IPS-11a (cell line): Measurements from ENCODE around the gene ATXN2.

Experiments used
- H3K4me3 ChIP-seq: one replicate; pipeline ENCODE4 v1.5.1; 2013; ENCODE audit warnings: low read depth, low read length, control low read depth

ATXN2 gene

DNA sequence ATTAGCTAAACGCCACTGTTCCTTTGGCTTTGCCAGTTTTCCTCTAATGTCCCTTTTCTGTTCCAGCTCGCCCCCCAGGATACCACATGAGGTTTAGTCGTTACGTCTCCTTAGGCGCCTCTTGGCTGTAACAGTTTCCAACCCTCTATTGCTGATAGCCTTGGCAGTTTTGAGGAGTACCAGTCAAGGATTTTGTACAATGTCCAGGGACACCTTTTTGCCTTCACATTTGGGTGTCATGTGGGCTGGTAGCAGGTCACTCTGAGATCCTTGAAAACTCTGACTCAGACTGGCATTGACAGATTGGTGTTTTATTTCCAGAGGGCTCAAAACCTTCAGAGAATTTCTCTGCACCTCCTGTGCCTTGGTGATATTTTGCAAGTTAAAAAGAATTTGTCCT, 179.3 kb downstream of the ATXN2 start:
- no peak overlapping the region for H3K4me3 ChIP-seq

DNA sequence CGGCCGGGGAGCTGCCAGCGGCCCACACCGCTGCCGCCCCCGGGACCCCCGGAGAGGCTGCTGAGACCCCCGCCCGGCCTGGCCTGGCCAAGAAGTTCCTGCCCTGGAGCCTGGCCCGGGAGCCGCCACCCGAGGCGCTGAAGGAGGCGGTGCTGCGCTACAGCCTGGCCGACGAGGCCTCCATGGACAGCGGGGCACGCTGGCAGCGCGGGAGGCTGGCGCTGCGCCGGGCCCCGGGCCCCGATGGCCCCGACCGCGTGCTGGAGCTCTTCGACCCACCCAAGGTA, 180.6 kb downstream of the ATXN2 start:
- H3K4me3 ChIP-seq = no peak overlapping the region

DNA sequence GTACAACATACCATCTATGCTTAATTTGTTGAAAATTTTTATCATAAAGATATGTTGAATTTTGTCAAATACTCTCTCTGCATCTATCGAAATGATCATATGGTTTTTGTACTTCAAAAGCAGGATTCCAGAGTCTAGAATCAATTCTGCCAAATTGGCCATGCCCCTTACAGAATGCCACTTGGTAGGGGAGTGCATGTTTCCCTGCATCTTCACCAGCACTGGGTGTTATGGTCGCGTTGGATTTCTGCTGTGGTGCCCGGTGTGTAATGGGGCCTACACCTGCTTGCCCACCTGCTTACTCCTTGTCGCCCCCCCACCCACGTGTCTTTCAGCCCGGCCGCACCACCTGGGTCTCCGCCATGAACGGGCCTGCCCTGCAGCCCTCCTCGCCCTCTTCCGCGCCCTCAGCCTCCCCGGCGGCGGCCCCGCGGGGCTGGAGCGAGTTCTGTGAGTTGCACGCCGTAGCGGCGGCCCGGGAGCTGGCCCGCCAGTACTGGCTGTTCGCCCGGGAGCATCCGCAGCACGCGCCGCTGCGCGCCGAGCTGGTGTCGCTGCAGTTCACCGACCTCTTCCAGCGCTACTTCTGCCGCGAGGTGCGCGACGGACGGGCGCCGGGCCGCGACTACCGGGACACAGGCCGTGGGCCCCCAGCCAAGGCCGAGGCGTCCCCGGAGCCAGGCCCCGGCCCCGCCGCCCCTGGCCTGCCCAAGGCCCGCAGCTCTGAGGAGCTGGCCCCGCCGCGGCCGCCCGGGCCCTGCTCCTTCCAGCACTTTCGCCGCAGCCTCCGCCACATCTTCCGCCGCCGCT, 181.1 kb downstream of the ATXN2 start:
- no peak overlapping the region for H3K4me3 ChIP-seq

DNA sequence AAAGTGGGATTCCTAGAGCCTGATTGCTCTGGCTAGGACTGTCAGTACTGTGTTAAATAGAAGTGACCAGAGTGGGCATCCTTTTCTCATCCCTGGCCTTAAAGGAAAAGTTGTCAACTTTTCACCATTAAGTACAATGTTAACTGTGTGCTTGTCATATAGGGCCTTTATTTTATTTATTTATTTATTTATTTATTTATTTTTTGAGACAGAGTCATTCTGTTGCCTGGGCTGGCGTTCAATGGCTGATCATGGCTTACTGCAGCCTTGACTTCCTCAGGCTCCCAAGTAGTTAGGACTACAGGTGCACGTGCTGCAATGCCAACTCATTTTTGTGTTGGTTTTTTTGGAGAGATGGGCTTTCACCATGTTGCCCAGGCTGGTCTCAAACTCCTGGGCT, 181.8 kb downstream of the ATXN2 start:
- no peak overlapping the region for H3K4me3 ChIP-seq

DNA sequence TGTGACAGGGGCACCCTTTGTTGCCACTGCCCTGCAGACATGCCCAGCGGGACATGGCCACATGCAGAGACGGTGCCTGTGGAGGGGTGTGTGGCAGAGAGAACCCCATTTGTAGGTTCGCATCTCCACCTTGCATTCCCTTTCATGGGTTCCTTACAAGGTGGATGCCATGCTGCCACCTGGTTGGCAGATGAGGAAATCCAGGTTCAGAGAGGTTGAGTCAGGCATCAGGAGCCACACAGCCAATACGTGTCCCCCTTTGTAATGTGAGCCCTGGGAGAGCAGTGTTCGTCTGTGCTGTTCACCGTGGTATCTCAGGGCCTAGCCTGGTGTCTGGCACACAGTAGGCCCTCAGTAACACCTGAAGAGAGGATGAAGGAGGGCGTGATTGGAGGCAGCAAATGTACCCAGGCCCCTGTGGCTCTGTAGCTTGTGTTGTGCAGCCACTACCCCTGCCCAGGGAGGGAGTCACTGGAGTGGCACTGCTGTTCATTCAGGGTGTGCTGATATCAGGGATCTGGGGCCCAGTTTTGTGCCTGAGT, 184.3 kb downstream of the ATXN2 start:
- H3K4me3 ChIP-seq = no peak overlapping the region

DNA sequence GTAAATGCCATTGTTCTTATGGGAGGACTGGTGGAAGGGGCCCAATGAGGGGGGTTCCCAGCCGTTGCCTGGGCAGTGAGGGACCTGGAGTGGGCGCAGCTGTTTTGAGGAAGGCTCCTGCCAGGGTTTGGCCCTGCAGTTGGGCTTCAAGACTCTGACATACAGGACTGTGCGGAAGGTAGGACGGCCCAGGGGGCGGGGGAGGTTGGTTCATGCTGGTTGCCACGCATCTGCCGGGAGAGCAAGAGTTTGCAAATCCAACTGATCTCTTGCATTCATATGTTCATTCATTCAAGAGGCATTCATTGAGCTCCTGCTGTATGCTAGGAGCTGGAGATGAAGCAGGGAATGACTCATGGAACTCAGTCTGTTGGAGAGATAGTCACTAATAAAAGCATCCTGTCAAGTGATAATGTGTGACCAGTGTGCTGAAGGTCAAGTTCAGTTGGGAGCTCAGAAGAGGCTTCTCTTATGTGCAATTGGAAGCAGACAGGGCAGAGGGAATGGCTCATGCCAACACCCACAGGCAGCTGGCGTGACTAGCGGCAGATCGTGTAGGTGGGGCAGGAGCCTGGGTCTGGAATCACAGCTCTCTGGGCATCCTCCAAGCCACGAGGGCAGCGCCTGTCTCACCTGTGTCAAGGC, 185.6 kb downstream of the ATXN2 start:
- H3K4me3 ChIP-seq = no peak overlapping the region

DNA sequence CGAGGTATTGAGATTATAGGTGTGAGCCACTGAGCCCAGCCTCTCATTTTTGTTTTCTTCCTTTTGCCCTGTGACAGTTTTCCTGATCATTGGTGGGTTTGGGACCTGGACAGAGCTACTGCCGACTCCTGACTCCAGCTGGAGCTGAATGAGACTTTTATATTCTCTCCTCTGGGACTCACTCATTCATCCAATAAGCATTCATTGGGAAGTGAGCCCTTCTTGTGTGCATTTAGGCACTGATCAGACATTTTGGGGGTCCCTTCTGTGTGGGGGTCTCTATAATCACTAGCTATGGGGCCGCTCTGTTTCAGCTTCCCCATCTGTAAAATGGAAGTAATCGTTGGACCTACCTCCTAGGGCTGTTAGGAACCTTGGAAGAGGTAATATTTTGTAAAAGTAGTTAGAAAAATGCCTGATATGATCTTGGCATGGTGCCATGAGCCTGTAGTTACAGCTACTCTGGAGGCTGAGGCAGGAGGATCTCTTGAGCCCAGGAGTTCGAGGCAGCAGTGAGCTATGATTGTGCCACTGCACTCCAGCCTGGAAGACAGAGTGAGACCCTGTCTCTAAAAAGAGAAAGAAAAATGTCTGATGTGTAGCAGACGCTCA, 186.2 kb downstream of the ATXN2 start:
- H3K4me3 ChIP-seq = no peak overlapping the region

DNA sequence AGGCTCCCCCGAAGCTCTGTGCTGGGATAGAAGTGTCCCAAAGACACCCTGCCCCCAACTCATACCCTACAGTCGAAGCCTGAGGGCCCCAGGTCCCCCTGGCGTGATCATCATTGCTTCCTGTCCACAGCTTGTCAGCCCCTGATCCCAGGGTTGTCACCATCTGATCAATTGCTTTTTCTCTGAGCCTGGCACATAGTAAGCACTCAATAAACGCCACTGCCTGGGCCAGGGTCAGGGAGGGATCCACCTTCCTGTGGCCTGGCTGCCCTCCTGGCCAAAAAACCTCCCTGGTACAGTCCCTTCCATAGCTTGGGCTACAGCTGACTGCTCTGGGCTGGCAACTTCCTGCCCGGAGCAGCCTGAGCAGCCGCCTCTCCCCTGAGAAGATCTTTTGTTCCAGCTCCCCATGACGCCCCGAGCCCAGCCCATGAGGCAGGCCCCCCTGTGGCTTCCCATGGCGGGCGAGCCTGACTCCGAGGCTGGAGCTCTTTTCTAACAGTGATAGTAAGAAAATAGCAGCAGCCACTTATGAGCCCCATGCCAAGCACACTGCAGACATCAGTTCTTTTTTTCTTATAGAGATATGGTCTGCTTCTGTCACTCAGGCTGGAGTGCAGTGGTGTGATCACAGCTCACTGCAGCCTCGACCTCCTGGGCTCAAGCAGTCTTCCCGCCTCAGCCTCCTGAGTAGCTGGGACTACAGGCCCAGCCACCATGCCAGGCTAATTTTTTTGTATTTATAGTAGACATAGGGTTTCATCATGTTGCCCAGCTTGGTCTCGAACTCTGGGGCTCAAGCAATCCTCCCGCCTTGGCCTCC, 186.9 kb downstream of the ATXN2 start:
- H3K4me3 ChIP-seq = no peak overlapping the region

DNA sequence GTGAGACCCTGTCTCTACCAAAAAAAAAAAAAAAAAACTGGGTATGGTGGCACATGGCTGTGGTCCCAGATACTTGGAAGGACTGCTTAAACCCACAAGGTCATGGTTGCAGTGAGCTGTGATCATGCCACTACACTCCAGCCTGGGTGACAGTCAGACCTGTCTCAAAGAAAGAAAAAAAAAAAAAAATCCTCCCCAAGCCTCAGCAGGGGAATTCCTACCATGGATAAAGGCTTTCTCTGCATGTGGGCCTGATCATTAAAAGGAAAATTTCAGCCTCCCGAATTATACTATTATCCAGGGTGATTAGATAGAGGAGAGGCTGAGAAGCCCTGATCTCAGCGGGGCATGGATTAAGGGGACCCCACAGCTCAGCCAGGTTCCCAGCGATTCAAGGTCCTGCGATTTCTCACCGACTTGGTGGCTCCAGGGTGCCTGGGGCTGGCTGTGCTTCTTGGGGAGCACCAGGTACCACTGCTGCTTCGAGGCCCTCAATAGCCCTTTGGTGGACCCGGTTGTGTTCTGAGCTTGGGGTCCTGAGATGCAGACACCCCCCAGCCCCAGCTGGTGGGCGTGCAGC, 187.8 kb downstream of the ATXN2 start:
- H3K4me3 ChIP-seq = no peak overlapping the region

DNA sequence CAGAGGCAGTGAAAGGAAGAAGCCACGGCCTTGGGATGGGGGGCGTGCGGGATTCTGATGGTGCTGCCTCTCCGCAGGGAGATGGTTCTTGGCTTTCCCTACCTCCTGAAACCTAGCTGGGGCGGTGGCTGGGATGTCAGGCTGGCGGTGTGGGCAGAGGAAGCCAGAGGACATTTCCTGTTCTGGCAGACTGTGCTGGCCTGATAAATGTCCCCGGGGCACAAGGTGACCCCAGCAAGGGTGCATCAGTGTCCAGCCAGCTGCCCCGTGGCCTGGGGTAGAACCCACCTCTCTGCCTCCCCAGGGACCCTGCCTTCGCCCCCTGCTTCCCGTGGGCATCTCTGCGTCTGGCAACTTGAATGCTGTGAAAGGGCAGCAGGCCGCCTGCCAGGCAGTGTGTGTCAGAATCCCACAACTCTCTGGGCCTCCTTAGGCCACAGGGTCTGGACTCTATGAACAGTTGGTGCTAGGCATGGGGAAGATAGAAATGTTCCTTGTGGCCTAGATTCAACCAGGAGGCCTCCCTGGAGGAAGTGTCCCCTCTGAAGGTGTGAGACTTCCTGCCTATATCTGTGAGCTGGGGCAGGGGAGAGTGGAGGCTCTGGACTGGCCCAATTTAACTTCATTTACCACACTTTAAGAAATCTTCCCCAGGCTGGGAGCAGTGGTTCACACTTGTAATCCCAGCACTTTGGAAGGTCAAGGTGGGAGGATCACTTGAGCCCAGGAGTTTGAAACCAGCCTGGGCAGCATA, 188.5 kb downstream of the ATXN2 start:
- no peak overlapping the region for H3K4me3 ChIP-seq

DNA sequence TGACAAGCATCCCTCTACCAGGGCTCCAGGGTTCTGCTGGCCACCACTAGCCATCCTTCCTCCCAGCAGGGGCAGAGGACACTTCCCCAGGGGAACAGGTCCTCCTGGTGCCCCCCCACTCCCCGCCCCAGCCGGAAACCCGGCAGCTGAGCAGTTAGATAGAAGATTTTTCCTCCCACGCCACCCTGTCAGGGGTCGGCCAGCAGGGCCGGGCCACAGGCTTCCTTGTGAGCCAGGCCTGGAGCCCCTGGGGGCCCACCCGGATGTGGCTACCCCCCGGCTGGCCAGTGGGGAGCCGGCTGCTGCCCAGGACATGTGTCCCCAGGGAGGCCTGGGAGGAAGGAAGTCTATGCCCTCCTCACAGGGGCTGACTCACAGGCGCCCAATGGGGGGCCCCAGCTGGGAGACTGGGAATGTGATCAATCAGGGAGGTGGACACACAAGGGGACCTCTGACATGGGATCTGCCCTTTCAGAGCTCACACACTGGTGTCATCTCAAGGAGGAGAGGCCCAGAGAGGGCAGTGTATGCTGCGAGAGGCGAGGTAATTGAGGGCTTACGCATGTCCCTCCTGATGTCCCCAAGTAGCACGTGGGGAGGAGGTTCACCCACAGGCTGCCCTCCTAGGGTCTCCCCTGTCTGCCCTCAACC, 189.2 kb downstream of the ATXN2 start:
- H3K4me3 ChIP-seq = no peak overlapping the region

DNA sequence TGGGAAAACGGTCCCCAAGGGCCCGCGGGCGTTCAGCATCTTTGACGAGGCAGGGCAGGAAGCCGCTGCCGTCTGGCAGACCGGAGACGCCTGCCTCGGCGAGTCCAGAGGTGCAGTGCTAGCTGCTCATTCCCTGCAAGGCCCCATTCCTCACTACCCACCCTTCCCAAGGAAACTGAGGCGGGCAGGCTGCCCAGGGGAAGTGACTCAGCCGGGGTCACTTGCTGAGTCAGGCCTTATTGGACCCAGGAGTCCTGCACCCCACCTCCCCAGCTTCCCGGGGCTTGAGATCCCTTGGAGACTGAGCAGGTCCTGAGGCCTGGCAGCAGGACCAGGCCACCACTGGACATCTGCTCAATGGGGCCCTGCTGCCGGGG, 189.7 kb downstream of the ATXN2 start:
- no peak overlapping the region for H3K4me3 ChIP-seq

DNA sequence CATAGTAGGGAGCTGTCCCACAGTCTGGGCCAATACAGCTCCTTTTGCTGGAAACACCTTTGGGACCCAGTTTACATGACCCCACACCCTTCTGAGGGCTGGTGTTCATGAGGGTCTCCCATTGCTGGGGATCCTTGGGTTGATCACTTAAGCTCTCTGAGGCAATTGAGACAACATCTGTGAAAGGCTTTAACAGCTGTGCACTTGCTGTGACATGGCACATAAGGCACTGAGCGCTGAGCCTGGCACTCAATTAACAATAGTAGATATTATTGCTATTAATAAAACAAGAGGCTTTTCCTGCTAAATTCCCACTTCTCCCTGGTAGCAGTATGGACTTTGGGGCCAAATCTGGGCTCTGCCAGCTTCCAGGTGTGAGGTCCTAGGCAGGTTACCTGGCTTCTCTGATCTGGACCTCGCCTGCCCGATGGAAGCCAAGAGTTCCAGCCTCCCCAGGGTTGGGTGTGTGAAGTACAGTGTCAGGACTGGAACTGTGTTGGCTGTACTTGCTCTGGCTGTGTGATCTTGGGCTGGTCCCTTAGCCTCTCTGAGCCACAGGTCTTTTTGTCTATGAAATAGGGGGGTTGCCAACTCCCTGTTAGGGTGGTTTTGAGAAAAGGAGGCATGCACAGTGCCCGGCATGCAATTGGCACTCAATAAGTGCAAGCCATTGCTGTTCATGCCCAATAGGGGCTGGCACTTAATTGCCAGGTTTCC, 190.3 kb downstream of the ATXN2 start:
- no peak overlapping the region for H3K4me3 ChIP-seq

DNA sequence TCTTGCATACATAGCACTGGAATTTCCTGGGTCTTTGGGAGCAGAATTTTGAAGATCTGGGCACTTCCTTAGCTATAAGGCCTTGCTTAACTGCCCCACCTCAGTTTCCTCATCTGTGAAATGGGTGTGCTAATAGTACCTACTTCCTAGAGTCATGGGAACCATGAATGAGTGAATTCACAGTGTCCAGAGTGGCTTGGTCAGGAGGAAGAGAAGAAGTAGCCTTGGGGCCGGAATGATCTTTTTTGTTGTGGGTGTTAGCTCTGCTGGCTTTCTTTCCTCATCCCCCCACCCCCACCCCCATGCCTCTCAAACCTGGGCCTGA, 191.0 kb downstream of the ATXN2 start:
- H3K4me3 ChIP-seq = no peak overlapping the region

DNA sequence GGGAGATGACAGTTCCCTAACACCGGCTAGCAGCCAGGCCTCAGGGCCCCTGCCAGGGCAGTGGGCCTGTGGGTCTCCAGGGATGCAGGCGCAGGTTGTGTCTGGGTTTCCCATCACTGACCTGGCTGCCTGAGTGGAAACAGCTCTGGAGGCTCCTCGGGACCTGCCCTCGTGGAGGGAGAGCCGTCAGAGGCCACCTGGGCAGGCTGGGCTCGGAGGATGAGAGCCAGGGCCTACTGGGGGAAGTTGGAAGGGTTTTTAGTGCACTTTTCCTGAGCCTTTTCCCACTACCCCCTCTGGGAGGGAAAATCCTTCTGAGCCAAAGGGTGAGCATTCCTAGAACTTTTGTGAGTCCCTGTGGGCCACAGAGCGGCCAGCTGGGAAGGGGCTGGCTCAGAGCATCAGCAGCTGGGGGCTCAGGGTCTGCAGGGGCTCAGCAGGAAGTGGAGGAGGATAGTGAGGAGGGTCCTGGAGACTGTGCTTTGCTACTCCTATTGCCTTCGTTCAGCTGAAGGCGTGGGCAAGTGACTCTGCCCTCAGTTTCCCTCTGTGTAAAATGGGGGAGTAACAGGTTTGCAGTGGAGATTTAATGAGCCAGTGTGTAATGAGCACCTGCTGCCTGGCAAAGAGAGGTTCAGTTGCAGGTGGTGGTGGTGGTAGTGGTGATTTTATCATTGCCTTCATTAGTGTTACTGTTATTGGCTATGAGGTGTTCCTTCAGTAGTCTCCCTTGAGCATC, 191.6 kb downstream of the ATXN2 start:
- H3K4me3 ChIP-seq = peak overlapping the region; percentile 85

DNA sequence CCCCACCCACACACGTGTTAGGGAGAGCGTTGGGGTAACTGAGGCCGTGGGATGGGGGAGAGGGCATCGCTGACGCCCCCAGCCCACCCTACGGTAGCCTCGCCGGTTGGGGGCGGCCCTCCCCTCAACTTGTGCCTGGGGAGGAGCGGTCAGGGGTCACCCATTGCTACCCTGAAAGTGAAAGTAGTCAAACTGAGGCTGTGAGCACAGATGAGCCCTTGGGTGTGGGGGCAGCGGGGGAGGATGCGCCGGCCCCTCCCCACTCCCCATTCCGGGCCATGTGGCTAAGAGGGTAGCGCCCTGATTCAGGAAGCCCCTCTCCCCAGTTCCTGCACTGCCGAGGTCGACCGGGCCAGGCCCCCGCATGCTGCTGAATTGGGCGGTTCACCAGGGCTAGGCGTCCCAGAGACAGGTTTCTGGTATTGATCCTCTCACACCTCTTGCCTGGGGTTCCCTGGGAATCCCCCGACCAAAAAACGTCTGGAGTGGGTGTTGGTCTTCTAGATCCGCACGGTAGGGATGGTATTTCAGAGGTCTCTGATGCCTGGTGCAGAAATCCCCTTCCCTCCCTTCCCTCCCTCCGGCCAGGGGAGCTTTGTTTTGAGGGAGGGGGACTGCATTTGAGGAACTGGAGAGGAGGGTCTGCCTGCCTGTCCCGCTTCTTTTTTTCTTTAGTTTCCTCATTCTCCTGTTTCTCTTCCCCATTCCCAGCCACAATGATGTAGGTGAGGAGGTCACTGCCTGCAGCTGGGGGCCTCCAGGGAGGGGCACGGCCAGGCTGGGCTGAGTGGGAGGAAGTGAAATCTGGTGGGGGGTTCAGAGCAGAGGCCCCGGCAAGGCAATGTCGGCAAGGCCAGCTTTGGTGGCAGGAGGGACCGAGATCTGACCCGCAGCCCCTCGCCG, 192.4 kb downstream of the ATXN2 start:
- H3K4me3 ChIP-seq = peak overlapping the region; percentile 85

DNA sequence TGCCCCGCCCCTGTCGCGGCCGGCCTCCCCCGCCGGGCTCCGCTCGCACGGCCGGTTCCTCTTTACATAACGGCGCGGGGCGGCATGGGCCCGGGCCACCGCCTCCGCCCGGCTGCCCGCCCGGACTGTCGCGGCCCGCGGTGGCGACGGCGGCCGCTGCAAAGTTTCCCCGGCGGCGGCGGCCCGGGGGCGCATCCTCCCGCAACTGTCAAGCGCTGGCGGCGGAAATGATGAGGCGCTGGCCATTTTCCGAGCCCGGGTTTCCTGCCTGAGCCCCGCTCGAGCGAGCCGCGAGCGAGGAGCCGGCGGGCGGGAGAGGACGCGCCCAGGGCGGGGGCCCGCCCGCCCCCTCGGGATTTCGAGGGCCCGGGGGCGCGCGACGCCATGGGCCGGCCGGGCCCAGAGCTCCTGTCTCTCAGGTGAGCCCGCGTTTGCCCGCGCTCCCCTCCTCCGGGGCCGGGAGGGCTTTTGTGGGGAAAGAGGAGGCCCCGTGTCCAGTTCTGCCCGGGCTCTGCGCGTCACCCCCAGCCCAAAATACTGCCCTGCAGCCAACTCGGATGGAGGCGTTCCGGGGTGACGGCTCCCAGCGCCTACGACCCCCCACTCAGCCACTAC, 193.1 kb downstream of the ATXN2 start, which contains the start of gene SH2B3:
SH2B3 (plus strand) TSS at position 65 of the 615 bp plus-strand sequence. CDS start 12,223 bp downstream, outside the sequence.
- peak within 1 kb of the TSS; percentile 85 for H3K4me3 ChIP-seq
